Liver (tissue), 9 donors: ENCODE results near the gene HVCN1. TPM values are rescaled to one million over a fixed set of nuclear protein-coding genes. Genes with fewer than 3 reads are reported as not detected.

Source experiments
- DNase-seq: peaks from one replicate; pipeline ENCODE4 v3.0.0-alpha.2; 2017; ENCODE audit warnings: low spot score
- H3K27ac ChIP-seq, 2 donors: one replicate each; pipeline ENCODE4 v1.7.0; 2013; ENCODE audit warnings: inconsistent platforms in 2 of 2, low read length in 2 of 2, control low read depth in 1 of 2, low read depth in 1 of 2, mild to moderate bottlenecking in 1 of 2
- H3K27me3 ChIP-seq, 4 donors: one replicate each; pipeline versions ENCODE4 v1.6.1 to v1.7.0; 2013; ENCODE audit warnings: low read length in 3 of 4, inconsistent platforms in 1 of 4, mild to moderate bottlenecking in 1 of 4, moderate library complexity in 1 of 4; ENCODE audit not compliant: control insufficient read depth in 4 of 4, insufficient read depth in 4 of 4
- H3K36me3 ChIP-seq, 4 donors: one replicate each; pipeline versions ENCODE4 v1.6.1 to v1.7.0; 2013; ENCODE audit warnings: low read length in 3 of 4, mild to moderate bottlenecking in 3 of 4, low read depth in 1 of 4, moderate library complexity in 1 of 4; ENCODE audit not compliant: control insufficient read depth in 4 of 4, insufficient read depth in 3 of 4
- H3K4me1 ChIP-seq, 4 donors: one replicate each; pipeline versions ENCODE4 v1.6.1 to v1.7.0; 2013; ENCODE audit warnings: low read length in 3 of 4, mild to moderate bottlenecking in 3 of 4, moderate library complexity in 1 of 4; ENCODE audit not compliant: control insufficient read depth in 4 of 4, insufficient read depth in 4 of 4
- H3K4me3 ChIP-seq, 3 donors: one replicate each; pipeline versions ENCODE4 v1.6.1 to v1.7.0; 2013; ENCODE audit warnings: low read length in 3 of 3, control low read depth in 1 of 3, low read depth in 1 of 3, mild to moderate bottlenecking in 1 of 3
- H3K9ac ChIP-seq, 2 donors: one replicate each; pipeline ENCODE4 v1.7.0; 2013; ENCODE audit warnings: low read length in 2 of 2, mild to moderate bottlenecking in 2 of 2, moderate library complexity in 2 of 2, control low read depth in 1 of 2, low read depth in 1 of 2
- H3K9me3 ChIP-seq, 4 donors: one replicate each; pipeline versions ENCODE4 v1.6.1 to v1.7.0; 2013; ENCODE audit warnings: low read length in 3 of 4; ENCODE audit not compliant: control insufficient read depth in 4 of 4
- CTCF ChIP-seq: fragments of 150-350 bp; IDR thresholded peaks from 2 replicates; pipeline ENCODE4 v1.5.1; 2017; ENCODE audit warnings: improper control_type of control experiment, low read depth, low read length; ENCODE audit not compliant: missing input control
- FOXA1 ChIP-seq: IDR thresholded peaks from 2 replicates; pipeline ENCODE4 v1.6.1; 2016; ENCODE audit warnings: antibody characterized with exemption
- FOXA2 ChIP-seq: IDR thresholded peaks from 2 replicates; pipeline ENCODE4 v1.6.1; 2016; ENCODE audit warnings: antibody characterized with exemption
- GABPA ChIP-seq, 2 donors: IDR thresholded peaks in 1 of 2; conservative IDR thresholded peaks in 1 of 2; 2 replicates each; pipeline ENCODE4 v1.6.1; 2016; ENCODE audit warnings: antibody characterized with exemption in 2 of 2, mild to moderate bottlenecking in 1 of 2, moderate library complexity in 1 of 2
- HNF4G ChIP-seq: IDR thresholded peaks from 2 replicates; pipeline ENCODE4 v1.6.1; 2016; ENCODE audit warnings: antibody characterized with exemption
- JUND ChIP-seq, 2 donors: IDR thresholded peaks; 2 replicates each; pipeline ENCODE4 v1.6.1; 2016; ENCODE audit warnings: antibody characterized with exemption in 2 of 2
- NR2F2 ChIP-seq: IDR thresholded peaks from 2 replicates; pipeline ENCODE4 v1.6.1; 2016; ENCODE audit warnings: antibody characterized with exemption
- RAD21 ChIP-seq, 2 donors: IDR thresholded peaks; 2 replicates each; pipeline ENCODE4 v1.6.1; 2016; ENCODE audit warnings: antibody characterized with exemption in 2 of 2, mild to moderate bottlenecking in 2 of 2
- TAF1 ChIP-seq: conservative IDR thresholded peaks from 2 replicates; pipeline ENCODE4 v1.6.1; 2016; ENCODE audit warnings: antibody characterized with exemption, mild to moderate bottlenecking
- YY1 ChIP-seq: IDR thresholded peaks from 2 replicates; pipeline ENCODE4 v1.6.1; 2016; ENCODE audit warnings: antibody characterized with exemption, mild to moderate bottlenecking
- WGBS: extraction: QIAGEN DNeasy Blood & Tissue Kit; methylation state at CpG from one replicate; pipeline ENCODE4 v1.1.7; 2013; 5-methylcytosine and 5-hydroxymethylcytosine counted together
- polyA plus RNA-seq, 2 donors: library from polyadenylated mRNA; stranded (reverse) in 1 of 2; unstranded in 1 of 2; fragments of 200-250 nt in 1 of 2; fragments of >200 nt in 1 of 2; fragmentation: Nextera tagmentation in 1 of 2; extraction: Ambion mirVana in 1 of 2; gene quantifications; one replicate each; pipeline versions ENCODE4 v1.2.1 to v1.2.3, GENCODE V29; 2013 to 2015
- total RNA-seq, 2 donors: library from RNA; depleted of rRNA; stranded (reverse); fragments of >200 nt; gene quantifications; one replicate each; pipeline ENCODE4 v1.2.3, GENCODE V29; 2014
- TF ChIP-seq, protein P1 (sequence below): IDR thresholded peaks from 2 replicates; pipeline ENCODE4 v1.6.1; 2016; ENCODE audit warnings: antibody characterized with exemption, mild to moderate bottlenecking
- TF ChIP-seq, protein P2 (sequence below): IDR thresholded peaks from 2 replicates; pipeline ENCODE4 v1.6.1; 2016; ENCODE audit warnings: antibody characterized with exemption
- donor health status: healthy.
- donor health status: healthy.
- donor health status: healthy.
- donor health status: healthy.
- donor health status: healthy.

The HVCN1 gene
- total and polyA plus RNA-seq, 4 donors: 1.8 to 5.4 (median 2.5) TPM

GRCh38 chr12:110638796-110639195 is 50.1 kb downstream of the HVCN1 start:
- TF ChIP-seq CTCF: no peak
- TF ChIP-seq, protein P1, sequence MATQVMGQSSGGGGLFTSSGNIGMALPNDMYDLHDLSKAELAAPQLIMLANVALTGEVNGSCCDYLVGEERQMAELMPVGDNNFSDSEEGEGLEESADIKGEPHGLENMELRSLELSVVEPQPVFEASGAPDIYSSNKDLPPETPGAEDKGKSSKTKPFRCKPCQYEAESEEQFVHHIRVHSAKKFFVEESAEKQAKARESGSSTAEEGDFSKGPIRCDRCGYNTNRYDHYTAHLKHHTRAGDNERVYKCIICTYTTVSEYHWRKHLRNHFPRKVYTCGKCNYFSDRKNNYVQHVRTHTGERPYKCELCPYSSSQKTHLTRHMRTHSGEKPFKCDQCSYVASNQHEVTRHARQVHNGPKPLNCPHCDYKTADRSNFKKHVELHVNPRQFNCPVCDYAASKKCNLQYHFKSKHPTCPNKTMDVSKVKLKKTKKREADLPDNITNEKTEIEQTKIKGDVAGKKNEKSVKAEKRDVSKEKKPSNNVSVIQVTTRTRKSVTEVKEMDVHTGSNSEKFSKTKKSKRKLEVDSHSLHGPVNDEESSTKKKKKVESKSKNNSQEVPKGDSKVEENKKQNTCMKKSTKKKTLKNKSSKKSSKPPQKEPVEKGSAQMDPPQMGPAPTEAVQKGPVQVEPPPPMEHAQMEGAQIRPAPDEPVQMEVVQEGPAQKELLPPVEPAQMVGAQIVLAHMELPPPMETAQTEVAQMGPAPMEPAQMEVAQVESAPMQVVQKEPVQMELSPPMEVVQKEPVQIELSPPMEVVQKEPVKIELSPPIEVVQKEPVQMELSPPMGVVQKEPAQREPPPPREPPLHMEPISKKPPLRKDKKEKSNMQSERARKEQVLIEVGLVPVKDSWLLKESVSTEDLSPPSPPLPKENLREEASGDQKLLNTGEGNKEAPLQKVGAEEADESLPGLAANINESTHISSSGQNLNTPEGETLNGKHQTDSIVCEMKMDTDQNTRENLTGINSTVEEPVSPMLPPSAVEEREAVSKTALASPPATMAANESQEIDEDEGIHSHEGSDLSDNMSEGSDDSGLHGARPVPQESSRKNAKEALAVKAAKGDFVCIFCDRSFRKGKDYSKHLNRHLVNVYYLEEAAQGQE: no peak
- TF ChIP-seq, protein P2, sequence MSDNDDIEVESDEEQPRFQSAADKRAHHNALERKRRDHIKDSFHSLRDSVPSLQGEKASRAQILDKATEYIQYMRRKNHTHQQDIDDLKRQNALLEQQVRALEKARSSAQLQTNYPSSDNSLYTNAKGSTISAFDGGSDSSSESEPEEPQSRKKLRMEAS: no peak
- no peak for TF ChIP-seq TAF1
- no peak for TF ChIP-seq HNF4G
- TF ChIP-seq RAD21 (IDR thresholded peaks at IDR 0.05): no peak
- TF ChIP-seq JUND (IDR thresholded peaks at IDR 0.05): no peak
- TF ChIP-seq FOXA2: no peak
- no peak for DNase-seq
- H3K27ac ChIP-seq: no peak overlapping the region
- H3K9me3 ChIP-seq: no peaks in the 10 kb centered on the region
- H3K36me3 ChIP-seq: peaks cover 0 to 4% (median 0%) of the 10 kb centered on the region in 4 donors
- no peaks in the 10 kb centered on the region for H3K4me1 ChIP-seq
- H3K27me3 ChIP-seq: no peaks in the 10 kb centered on the region
- WGBS: 92% methylated on average over 5 of the region's 5 CpGs
- H3K9ac ChIP-seq: no peak overlapping the region
- no peak overlapping the region for H3K4me3 ChIP-seq

DNA sequence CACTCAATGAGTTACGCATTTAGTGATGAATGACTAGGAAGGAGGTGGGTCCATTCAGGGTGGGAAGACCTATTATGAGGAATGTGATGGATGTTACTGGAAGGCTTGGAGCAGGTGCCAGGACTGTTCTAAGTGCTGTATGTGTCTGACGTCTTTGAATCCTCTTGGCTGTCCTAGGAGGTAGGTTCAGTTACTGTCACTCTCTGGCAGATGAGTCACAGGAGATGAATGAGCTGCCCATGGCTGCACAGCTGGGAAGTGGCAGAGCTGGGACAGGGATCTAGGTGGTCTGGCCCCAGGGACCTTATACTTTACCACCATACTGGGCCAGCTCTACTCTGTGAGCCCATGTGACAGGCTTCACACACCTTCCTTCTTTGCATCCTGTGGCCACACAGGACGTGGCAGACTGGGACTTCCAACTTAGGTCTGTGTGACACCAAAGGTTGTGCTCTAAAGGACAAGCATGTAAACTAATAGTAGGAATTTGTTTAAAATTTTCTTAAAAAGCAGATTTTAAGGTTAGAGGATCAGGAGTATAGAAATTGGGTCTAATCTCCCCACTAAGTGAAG is 51.0 kb downstream of the HVCN1 start:
- H3K4me1 ChIP-seq: no peaks in the 10 kb centered on the region
- TF ChIP-seq FOXA1: no peak
- no peak for TF ChIP-seq RAD21 (IDR thresholded peaks at IDR 0.05)
- no peak for TF ChIP-seq GABPA (IDR thresholded peaks at IDR 0.05 in 1 of 2, conservative IDR thresholded peaks at IDR 0.05 in 1 of 2)
- no peak for TF ChIP-seq NR2F2
- TF ChIP-seq, protein P1: no peak
- no peak for TF ChIP-seq JUND (IDR thresholded peaks at IDR 0.05)
- TF ChIP-seq YY1: no peak
- no peak for TF ChIP-seq HNF4G
- no peak for TF ChIP-seq FOXA2
- WGBS: 94% methylated on average over 3 of the region's 3 CpGs
- H3K4me3 ChIP-seq: no peak overlapping the region
- no peaks in the 10 kb centered on the region for H3K27me3 ChIP-seq
- H3K9ac ChIP-seq: no peak overlapping the region
- DNase-seq: no peak
- H3K27ac ChIP-seq: no peak overlapping the region
- no peaks in the 10 kb centered on the region for H3K9me3 ChIP-seq
- peaks cover 0 to 4% (median 0%) of the 10 kb centered on the region in 4 donors for H3K36me3 ChIP-seq
